ENCODE measurements around the gene RIN1. TPM values are rescaled to one million over a fixed set of nuclear protein-coding genes. Genes with fewer than 3 reads are reported as not detected.
A peak's percentile ranks its signal among the peaks of the same experiment; 100 is the strongest.

Gene RIN1
- total and polyA plus RNA-seq, 2 of the 13 experiments (the other 11 are each of a cell fraction or from before 2014, with no cell fraction given): 2.4 to 4.1 TPM

DNA sequence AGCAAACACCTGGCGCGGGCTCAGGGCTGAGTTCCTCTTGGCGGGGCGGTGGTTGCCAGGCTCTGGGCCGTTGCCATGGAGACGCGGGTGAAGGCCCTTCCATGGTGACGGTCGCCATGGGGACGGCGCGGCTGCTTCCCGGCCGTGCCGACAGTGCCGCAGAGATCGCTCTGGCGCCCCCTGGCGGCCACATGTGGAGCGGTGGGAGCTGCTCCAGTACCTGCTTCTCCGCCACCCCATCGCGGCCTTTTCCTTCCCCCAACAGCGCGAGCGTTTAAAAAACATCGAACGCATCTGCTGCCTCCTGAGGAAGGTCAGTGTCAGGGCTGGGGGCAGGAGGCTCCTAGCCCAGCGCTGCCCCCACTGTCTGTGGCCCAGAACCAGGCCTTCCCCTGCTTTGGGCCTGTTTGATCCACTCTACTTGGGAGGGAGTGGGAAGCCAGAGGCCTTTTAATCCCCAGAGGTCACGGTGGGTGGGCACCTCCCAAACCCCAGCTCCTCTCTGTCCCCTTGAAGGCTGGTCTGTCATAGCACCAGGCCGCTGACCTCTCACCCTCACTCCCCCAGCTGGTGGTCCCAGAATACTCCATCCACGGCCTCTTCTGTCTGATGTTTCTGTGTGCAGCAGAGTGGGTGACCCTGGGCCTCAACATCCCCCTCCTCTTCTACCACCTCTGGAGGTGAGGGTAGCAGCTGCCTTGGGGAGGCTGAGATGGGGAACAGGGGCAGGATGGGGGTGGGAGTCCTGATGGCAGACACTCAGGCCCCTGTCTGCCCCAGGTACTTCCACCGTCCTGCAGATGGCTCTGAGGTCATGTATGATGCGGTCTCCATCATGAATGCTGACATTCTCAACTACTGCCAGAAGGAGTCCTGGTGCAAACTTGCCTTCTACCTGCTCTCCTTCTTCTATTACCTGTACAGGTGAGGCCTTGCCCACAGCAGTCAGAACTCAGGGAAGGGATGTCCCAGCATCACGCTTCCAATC, 53.5 kb downstream of the RIN1 start (continued):
- TF ChIP-seq TOE1 (CRISPR knock-in tag; IDR thresholded peaks at IDR 0.05): no peak
- TF ChIP-seq ZNF251 (CRISPR knock-in tag; IDR thresholded peaks at IDR 0.05): no peak
- TF ChIP-seq ZNF124 (CRISPR knock-in tag; IDR thresholded peaks at IDR 0.05): peak; percentile 78; the same call in 1 of the 2 replicates
- TF ChIP-seq RAD21 (CRISPR knock-in tag; IDR thresholded peaks at IDR 0.05): peak; percentile 90
- no peak for TF ChIP-seq PRMT3 (CRISPR knock-in tag; IDR thresholded peaks at IDR 0.05; ENCODE audit: borderline replicate concordance, low read depth)
- TF ChIP-seq ZNF335 (CRISPR knock-in tag; IDR thresholded peaks at IDR 0.05): no peak
- TF ChIP-seq TGIF2 (CRISPR knock-in tag; IDR thresholded peaks at IDR 0.05): peak; percentile 79
- no peak for TF ChIP-seq SOX6 (IDR thresholded peaks at IDR 0.05)
- peak; percentile 45; the same call in 1 of the 2 replicates for TF ChIP-seq SOX6 (CRISPR knock-in tag; IDR thresholded peaks at IDR 0.05)
- no peak for TF ChIP-seq ADNP (CRISPR knock-in tag; IDR thresholded peaks at IDR 0.05)
- TF ChIP-seq, protein P1, sequence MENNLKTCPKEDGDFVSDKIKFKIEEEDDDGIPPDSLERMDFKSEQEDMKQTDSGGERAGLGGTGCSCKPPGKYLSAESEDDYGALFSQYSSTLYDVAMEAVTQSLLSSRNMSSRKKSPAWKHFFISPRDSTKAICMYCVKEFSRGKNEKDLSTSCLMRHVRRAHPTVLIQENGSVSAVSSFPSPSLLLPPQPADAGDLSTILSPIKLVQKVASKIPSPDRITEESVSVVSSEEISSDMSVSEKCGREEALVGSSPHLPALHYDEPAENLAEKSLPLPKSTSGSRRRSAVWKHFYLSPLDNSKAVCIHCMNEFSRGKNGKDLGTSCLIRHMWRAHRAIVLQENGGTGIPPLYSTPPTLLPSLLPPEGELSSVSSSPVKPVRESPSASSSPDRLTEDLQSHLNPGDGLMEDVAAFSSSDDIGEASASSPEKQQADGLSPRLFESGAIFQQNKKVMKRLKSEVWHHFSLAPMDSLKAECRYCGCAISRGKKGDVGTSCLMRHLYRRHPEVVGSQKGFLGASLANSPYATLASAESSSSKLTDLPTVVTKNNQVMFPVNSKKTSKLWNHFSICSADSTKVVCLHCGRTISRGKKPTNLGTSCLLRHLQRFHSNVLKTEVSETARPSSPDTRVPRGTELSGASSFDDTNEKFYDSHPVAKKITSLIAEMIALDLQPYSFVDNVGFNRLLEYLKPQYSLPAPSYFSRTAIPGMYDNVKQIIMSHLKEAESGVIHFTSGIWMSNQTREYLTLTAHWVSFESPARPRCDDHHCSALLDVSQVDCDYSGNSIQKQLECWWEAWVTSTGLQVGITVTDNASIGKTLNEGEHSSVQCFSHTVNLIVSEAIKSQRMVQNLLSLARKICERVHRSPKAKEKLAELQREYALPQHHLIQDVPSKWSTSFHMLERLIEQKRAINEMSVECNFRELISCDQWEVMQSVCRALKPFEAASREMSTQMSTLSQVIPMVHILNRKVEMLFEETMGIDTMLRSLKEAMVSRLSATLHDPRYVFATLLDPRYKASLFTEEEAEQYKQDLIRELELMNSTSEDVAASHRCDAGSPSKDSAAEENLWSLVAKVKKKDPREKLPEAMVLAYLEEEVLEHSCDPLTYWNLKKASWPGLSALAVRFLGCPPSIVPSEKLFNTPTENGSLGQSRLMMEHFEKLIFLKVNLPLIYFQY (CRISPR knock-in tag; IDR thresholded peaks at IDR 0.05; ENCODE audit: borderline replicate concordance): no peak
- TF ChIP-seq KDM6A (CRISPR knock-in tag; IDR thresholded peaks at IDR 0.05; ENCODE audit: low read depth): no peak
- no peak for TF ChIP-seq MAF1 (CRISPR knock-in tag; IDR thresholded peaks at IDR 0.05; ENCODE audit: borderline replicate concordance)

Small RNA genes lying within 50 kb of the gene (small RNA-seq; reads per million reads assigned to genes)
- gene RF00017 (ENCODE audit: insufficient read depth in 2 of 3, insufficient read length in 3 of 3, low read depth in 2 of 3, low replicate concordance in 1 of 3): 0 reads per million in 3 experiments

Other genes with a start within 250 kb of the RIN1 start
- gene KLC2, start 78.7 kb downstream of the RIN1 start, total RNA-seq (2016; rRNA removed; fragmentation: Illumina TruSeq; extraction: Trizol): 5.8 and 8.9 TPM in 2 replicates
- 9.2 and 13.5 TPM in 2 replicates for gene KLC2, start 78.7 kb downstream of the RIN1 start, polyA plus RNA-seq (2011; rRNA removed)
- 73.7 and 77.9 TPM in 2 replicates for gene RAB1B, start 67.8 kb downstream of the RIN1 start, total RNA-seq (2016; rRNA removed; fragmentation: Illumina TruSeq; extraction: Trizol)
- gene RAB1B, start 67.8 kb downstream of the RIN1 start, polyA plus RNA-seq (2011; rRNA removed): 87.9 and 97.8 TPM in 2 replicates
- 0.18 and 0.60 TPM in 2 replicates for gene CNIH2, start 58.3 kb downstream of the RIN1 start, total RNA-seq (2016; rRNA removed; fragmentation: Illumina TruSeq; extraction: Trizol)
- gene CNIH2, start 58.3 kb downstream of the RIN1 start, polyA plus RNA-seq (2011; rRNA removed): 0.25 and 0.69 TPM in 2 replicates
- 78.9 and 145 TPM in 2 replicates for gene YIF1A, start 47.3 kb downstream of the RIN1 start, total RNA-seq (2016; rRNA removed; fragmentation: Illumina TruSeq; extraction: Trizol)
- gene YIF1A, start 47.3 kb downstream of the RIN1 start, polyA plus RNA-seq (2011; rRNA removed): 133 and 166 TPM in 2 replicates
- 0.10 and 0.18 TPM in 2 replicates for gene TMEM151A, start 44.5 kb downstream of the RIN1 start, total RNA-seq (2016; rRNA removed; fragmentation: Illumina TruSeq; extraction: Trizol)
- 0.33 and 0.48 TPM in 2 replicates for gene TMEM151A, start 44.5 kb downstream of the RIN1 start, polyA plus RNA-seq (2011; rRNA removed)
- gene CD248, start 19.4 kb downstream of the RIN1 start, total RNA-seq (2016; rRNA removed; fragmentation: Illumina TruSeq; extraction: Trizol): 0.20 and 0.35 TPM in 2 replicates
- 0.20 and 0.25 TPM in 2 replicates for gene CD248, start 19.4 kb downstream of the RIN1 start, polyA plus RNA-seq (2011; rRNA removed)
- gene BRMS1, start 8.7 kb upstream of the RIN1 start, total RNA-seq (2016; rRNA removed; fragmentation: Illumina TruSeq; extraction: Trizol): 55.7 and 63.1 TPM in 2 replicates
- 15.8 and 16.8 TPM in 2 replicates for gene BRMS1, start 8.7 kb upstream of the RIN1 start, polyA plus RNA-seq (2011; rRNA removed)
- 44.9 and 109 TPM in 2 replicates for gene B4GAT1, start 11.2 kb upstream of the RIN1 start, total RNA-seq (2016; rRNA removed; fragmentation: Illumina TruSeq; extraction: Trizol)
- gene B4GAT1, start 11.2 kb upstream of the RIN1 start, polyA plus RNA-seq (2011; rRNA removed): 40.4 and 47.8 TPM in 2 replicates
- gene SLC29A2, start 35.3 kb upstream of the RIN1 start, total RNA-seq (2016; rRNA removed; fragmentation: Illumina TruSeq; extraction: Trizol): 0.49 and 0.66 TPM in 2 replicates
- 0.56 and 0.63 TPM in 2 replicates for gene SLC29A2, start 35.3 kb upstream of the RIN1 start, polyA plus RNA-seq (2011; rRNA removed)
- not detected in 2 replicates for gene NPAS4, start 84.6 kb upstream of the RIN1 start, total RNA-seq (2016; rRNA removed; fragmentation: Illumina TruSeq; extraction: Trizol)
- not detected in 2 replicates for gene NPAS4, start 84.6 kb upstream of the RIN1 start, polyA plus RNA-seq (2011; rRNA removed)
- gene MRPL11, start 102.4 kb upstream of the RIN1 start, total RNA-seq (2016; rRNA removed; fragmentation: Illumina TruSeq; extraction: Trizol): 176 and 220 TPM in 2 replicates
- gene MRPL11, start 102.4 kb upstream of the RIN1 start, polyA plus RNA-seq (2011; rRNA removed): 59.1 and 72.9 TPM in 2 replicates
- gene PELI3, start 130.5 kb upstream of the RIN1 start, total RNA-seq (2016; rRNA removed; fragmentation: Illumina TruSeq; extraction: Trizol): 2.5 and 4.0 TPM in 2 replicates
- 2.0 and 3.1 TPM in 2 replicates for gene PELI3, start 130.5 kb upstream of the RIN1 start, polyA plus RNA-seq (2011; rRNA removed)
- gene DPP3, start 144.0 kb upstream of the RIN1 start, total RNA-seq (2016; rRNA removed; fragmentation: Illumina TruSeq; extraction: Trizol): 48.7 and 59.8 TPM in 2 replicates
- gene DPP3, start 144.0 kb upstream of the RIN1 start, polyA plus RNA-seq (2011; rRNA removed): 38.4 and 48.4 TPM in 2 replicates
- 8.1 and 14.1 TPM in 2 replicates for gene BBS1, start 174.2 kb upstream of the RIN1 start, total RNA-seq (2016; rRNA removed; fragmentation: Illumina TruSeq; extraction: Trizol)
- 11.7 and 12.1 TPM in 2 replicates for gene BBS1, start 174.2 kb upstream of the RIN1 start, polyA plus RNA-seq (2011; rRNA removed)
- gene ZDHHC24, start 209.6 kb upstream of the RIN1 start, total RNA-seq (2016; rRNA removed; fragmentation: Illumina TruSeq; extraction: Trizol): 1.9 and 4.3 TPM in 2 replicates
- 4.3 and 6.0 TPM in 2 replicates for gene ZDHHC24, start 209.6 kb upstream of the RIN1 start, polyA plus RNA-seq (2011; rRNA removed)
- gene ACTN3, start 210.5 kb upstream of the RIN1 start, total RNA-seq (2016; rRNA removed; fragmentation: Illumina TruSeq; extraction: Trizol): 0.04 TPM in 1 of 2 replicates, not detected in the other
- gene ACTN3, start 210.5 kb upstream of the RIN1 start, polyA plus RNA-seq (2011; rRNA removed): 0.07 and 0.09 TPM in 2 replicates
- not detected in 2 replicates for gene CTSF, start 232.2 kb upstream of the RIN1 start, total RNA-seq (2016; rRNA removed; fragmentation: Illumina TruSeq; extraction: Trizol)
- gene CTSF, start 232.2 kb upstream of the RIN1 start, polyA plus RNA-seq (2011; rRNA removed): 0.17 TPM in 1 of 2 replicates, not detected in the other

All from HepG2 (cell line).